ENCODE results near the gene OBSCN. TPM values are rescaled to one million over a fixed set of nuclear protein-coding genes. Genes with fewer than 3 reads are reported as not detected.

The OBSCN gene
- total and polyA plus RNA-seq, 10 of the 15 experiments (the other 5 are each of a cell fraction or from before 2014, with no cell fraction given), result 0.01 to 0.36 (median 0.08) TPM; not detected in 2

DNA sequence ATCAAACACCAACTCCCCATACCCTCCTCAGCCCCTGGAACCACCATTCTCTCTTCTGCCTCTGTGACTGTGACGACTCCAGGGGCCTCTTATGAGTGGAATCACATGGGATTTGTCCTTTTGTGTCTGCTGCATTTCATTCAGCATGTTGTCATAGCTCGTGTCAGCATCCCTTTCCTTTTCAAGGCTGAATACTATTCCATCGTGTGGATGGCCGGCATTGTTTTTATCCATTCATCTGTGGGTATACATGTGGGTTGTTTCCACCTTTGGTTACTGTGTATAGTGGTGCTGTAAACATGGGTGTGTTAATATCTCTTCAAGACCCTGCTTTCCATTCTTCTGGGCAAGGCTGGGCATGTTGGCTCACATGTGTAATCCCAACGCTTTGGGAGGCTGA is 17.1 kb upstream of the OBSCN start (continued):
- TF ChIP-seq CHD4 (IDR thresholded peaks at IDR 0.05) (no peak), RUNX3 (IDR thresholded peaks at IDR 0.05; ENCODE audit: low read length) (no peak), TARDBP (IDR thresholded peaks at IDR 0.05; ENCODE audit: borderline replicate concordance) (no peak)

DNA sequence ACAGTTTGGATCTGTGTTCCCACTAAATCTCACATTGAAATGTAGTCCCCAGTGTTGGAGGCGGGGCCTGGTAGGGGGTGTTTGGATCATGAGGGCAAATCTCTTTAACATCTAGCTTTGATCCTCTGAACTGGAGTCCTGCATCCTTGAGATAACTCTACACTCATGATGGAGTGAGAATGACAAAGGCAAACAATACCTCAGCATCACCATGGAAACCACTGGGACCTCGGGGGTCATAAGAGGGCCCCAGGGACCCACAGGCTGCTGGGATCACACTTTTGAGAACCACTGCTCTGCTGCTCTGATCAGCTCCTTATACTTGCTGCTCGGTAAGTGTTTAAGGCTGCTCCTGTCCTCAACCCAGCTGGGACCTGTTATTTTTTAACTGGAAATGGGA is 13.4 kb upstream of the OBSCN start:
- DNase-seq (ENCODE audit: low read depth, low spot score), result no peak
- H3K36me3 ChIP-seq (ENCODE audit: control insufficient read depth in 2 of 2, insufficient read depth in 2 of 2, low read length in 1 of 2), result no peaks in the 10 kb centered on the region
- no peak for FAIRE-seq
- H3K27ac ChIP-seq (ENCODE audit: control insufficient read depth, insufficient read depth), result no peak overlapping the region
- peaks cover 4% of the 10 kb centered on the region; the same call in 1 of the 3 replicates for H3K9me3 ChIP-seq (replicated peaks; ENCODE audit: control insufficient read depth, insufficient read depth, low read length)
- H3K27me3 ChIP-seq (replicated peaks in 1 of 2; ENCODE audit: control insufficient read depth in 2 of 2, insufficient read depth in 2 of 2, low read length in 1 of 2), result no peaks in the 10 kb centered on the region
- H3K4me1 ChIP-seq (ENCODE audit: control insufficient read depth, insufficient read depth, low read length), result no peaks in the 10 kb centered on the region
- no peak overlapping the region for H2AFZ ChIP-seq (ENCODE audit: control insufficient read depth, low read depth, low read length)
- CTCF ChIA-PET, result interaction anchor here (1.8 kb wide), 1 partner anchor 195 kb away, joined by 5 read pairs; no protein-coding TSS in a partner anchor
- no peaks in the 10 kb centered on the region for H3K79me2 ChIP-seq (ENCODE audit: control insufficient read depth, insufficient read depth, low read length)
- H3K4me3 ChIP-seq, result no peak overlapping the region
- H3K9ac ChIP-seq (ENCODE audit: control insufficient read depth, insufficient read depth, low read length), result no peak overlapping the region
- no peaks in the 10 kb centered on the region for H4K20me1 ChIP-seq (ENCODE audit: control insufficient read depth, insufficient read depth)
- in situ Hi-C loops (cut with MboI) (no loop called here), intact Hi-C loops (cut with micrococcal nuclease; ENCODE audit: unreplicated experiment) (no loop called here)
- POLR2A ChIA-PET, result no interaction called here
- no peak overlapping the region for H3K4me2 ChIP-seq (ENCODE audit: control insufficient read depth, insufficient read depth)
- RAD21 ChIA-PET (ENCODE audit: unreplicated experiment), result no interaction called here
- BruUV-seq (replicated peaks), result no TSS peak
- ATAC-seq, result no peak
- SMC1A ChIA-PET (ENCODE audit: uncharacterized antibody, unreplicated experiment), result no interaction called here
- WGBS (ENCODE audit: insufficient coverage, insufficient replicate concordance, low lambda C conversion rate, missing lambda C conversion rate), result 54% methylated on average over 3 of the region's 3 CpGs
- TF ChIP-seq NR2C2 (IDR thresholded peaks at IDR 0.05; ENCODE audit: borderline replicate concordance, control insufficient read depth, insufficient read length, low read depth), result no peak
- no peak for TF ChIP-seq NR2C1 (IDR thresholded peaks at IDR 0.05)
- TF ChIP-seq CBFB (IDR thresholded peaks at IDR 0.05; ENCODE audit: low read depth), result no peak
- no peak for TF ChIP-seq MYC (IDR thresholded peaks at IDR 0.05; ENCODE audit: insufficient read depth, insufficient read length, insufficient replicate concordance, low read length, severe bottlenecking)
- no peak for TF ChIP-seq PAX8 (IDR thresholded peaks at IDR 0.05)
- no peak for TF ChIP-seq FOS (IDR thresholded peaks at IDR 0.05; ENCODE audit: borderline replicate concordance, extremely low read depth, insufficient read length)
- no peak for TF ChIP-seq EED (IDR thresholded peaks at IDR 0.05; ENCODE audit: low read depth)
- TF ChIP-seq RUNX3 (IDR thresholded peaks at IDR 0.05; ENCODE audit: low read length), result no peak
- no peak for TF ChIP-seq RB1 (IDR thresholded peaks at IDR 0.05; ENCODE audit: borderline replicate concordance)
- TF ChIP-seq, protein P1, sequence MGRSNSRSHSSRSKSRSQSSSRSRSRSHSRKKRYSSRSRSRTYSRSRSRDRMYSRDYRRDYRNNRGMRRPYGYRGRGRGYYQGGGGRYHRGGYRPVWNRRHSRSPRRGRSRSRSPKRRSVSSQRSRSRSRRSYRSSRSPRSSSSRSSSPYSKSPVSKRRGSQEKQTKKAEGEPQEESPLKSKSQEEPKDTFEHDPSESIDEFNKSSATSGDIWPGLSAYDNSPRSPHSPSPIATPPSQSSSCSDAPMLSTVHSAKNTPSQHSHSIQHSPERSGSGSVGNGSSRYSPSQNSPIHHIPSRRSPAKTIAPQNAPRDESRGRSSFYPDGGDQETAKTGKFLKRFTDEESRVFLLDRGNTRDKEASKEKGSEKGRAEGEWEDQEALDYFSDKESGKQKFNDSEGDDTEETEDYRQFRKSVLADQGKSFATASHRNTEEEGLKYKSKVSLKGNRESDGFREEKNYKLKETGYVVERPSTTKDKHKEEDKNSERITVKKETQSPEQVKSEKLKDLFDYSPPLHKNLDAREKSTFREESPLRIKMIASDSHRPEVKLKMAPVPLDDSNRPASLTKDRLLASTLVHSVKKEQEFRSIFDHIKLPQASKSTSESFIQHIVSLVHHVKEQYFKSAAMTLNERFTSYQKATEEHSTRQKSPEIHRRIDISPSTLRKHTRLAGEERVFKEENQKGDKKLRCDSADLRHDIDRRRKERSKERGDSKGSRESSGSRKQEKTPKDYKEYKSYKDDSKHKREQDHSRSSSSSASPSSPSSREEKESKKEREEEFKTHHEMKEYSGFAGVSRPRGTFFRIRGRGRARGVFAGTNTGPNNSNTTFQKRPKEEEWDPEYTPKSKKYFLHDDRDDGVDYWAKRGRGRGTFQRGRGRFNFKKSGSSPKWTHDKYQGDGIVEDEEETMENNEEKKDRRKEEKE (IDR thresholded peaks at IDR 0.05), result no peak
- TF ChIP-seq CBX5 (IDR thresholded peaks at IDR 0.05; ENCODE audit: low read depth), result no peak
- no peak for TF ChIP-seq NBN (IDR thresholded peaks at IDR 0.05)
- no peak for TF ChIP-seq SREBF1 (IDR thresholded peaks at IDR 0.05; ENCODE audit: low read length)
- TF ChIP-seq, protein P2, sequence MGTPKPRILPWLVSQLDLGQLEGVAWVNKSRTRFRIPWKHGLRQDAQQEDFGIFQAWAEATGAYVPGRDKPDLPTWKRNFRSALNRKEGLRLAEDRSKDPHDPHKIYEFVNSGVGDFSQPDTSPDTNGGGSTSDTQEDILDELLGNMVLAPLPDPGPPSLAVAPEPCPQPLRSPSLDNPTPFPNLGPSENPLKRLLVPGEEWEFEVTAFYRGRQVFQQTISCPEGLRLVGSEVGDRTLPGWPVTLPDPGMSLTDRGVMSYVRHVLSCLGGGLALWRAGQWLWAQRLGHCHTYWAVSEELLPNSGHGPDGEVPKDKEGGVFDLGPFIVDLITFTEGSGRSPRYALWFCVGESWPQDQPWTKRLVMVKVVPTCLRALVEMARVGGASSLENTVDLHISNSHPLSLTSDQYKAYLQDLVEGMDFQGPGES (IDR thresholded peaks at IDR 0.05), result no peak
- no peak for TF ChIP-seq HDGF (IDR thresholded peaks at IDR 0.05)
- TF ChIP-seq, protein P3, sequence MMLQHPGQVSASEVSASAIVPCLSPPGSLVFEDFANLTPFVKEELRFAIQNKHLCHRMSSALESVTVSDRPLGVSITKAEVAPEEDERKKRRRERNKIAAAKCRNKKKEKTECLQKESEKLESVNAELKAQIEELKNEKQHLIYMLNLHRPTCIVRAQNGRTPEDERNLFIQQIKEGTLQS (IDR thresholded peaks at IDR 0.05; ENCODE audit: borderline replicate concordance, extremely low read depth, low read depth, low read length), result no peak
- no peak for TF ChIP-seq SPI1 (IDR thresholded peaks at IDR 0.05; ENCODE audit: borderline replicate concordance, insufficient read depth, low read depth, low read length)
- TF ChIP-seq RAD21 (IDR thresholded peaks at IDR 0.05; ENCODE audit: insufficient read depth, low read depth, low read length), result no peak
- TF ChIP-seq MXI1 (IDR thresholded peaks at IDR 0.05; ENCODE audit: low read depth, low read length), result no peak
- TF ChIP-seq BCL11A (IDR thresholded peaks at IDR 0.05; ENCODE audit: low read depth, low read length), result no peak
